RWPE2 (cell line): ENCODE measurements around the gene ZNF775.

Experiments used
- ATAC-seq: fragments of 200-7000 bp; cut with Tn5 transposase; 3 replicates; pipeline ENCODE4 v1.9.1; 2021; ENCODE audit warnings: low read depth
- DNase-seq: peaks from one replicate; pipeline ENCODE4 v3.0.0-alpha.2; 2020; ENCODE audit warnings: low spot score
- H3K27ac ChIP-seq: fragments of 450-650 bp; 2 replicates; pipeline ENCODE4 v1.5.1; 2017; ENCODE audit warnings: mild to moderate bottlenecking; ENCODE audit not compliant: poor library complexity, severe bottlenecking
- H3K27me3 ChIP-seq: fragments of 250-450 bp; sonication (Bioruptor Pico); 2 replicates; pipeline ENCODE4 v1.5.1; 2021; ENCODE audit warnings: mild to moderate bottlenecking, moderate library complexity; ENCODE audit not compliant: insufficient read depth, poor library complexity, severe bottlenecking
- H3K36me3 ChIP-seq: fragments of 250-450 bp; sonication (Bioruptor Pico); 2 replicates; pipeline ENCODE4 v1.5.1; 2020; ENCODE audit warnings: low read depth, mild to moderate bottlenecking, moderate library complexity
- H3K4me1 ChIP-seq: fragments of 250-450 bp; sonication (Bioruptor Pico); 2 replicates; pipeline ENCODE4 v1.5.1; 2021; ENCODE audit warnings: mild to moderate bottlenecking, moderate library complexity; ENCODE audit not compliant: insufficient read depth, poor library complexity, severe bottlenecking
- H3K4me3 ChIP-seq: fragments of 250-450 bp; sonication (Bioruptor Pico); 2 replicates; pipeline ENCODE4 v1.5.1; 2021; ENCODE audit warnings: mild to moderate bottlenecking, moderate library complexity; ENCODE audit not compliant: severe bottlenecking
- H3K9me3 ChIP-seq: fragments of 250-450 bp; sonication (Bioruptor Pico); 2 replicates; pipeline ENCODE4 v1.5.1; 2021; ENCODE audit warnings: mild to moderate bottlenecking, moderate library complexity; ENCODE audit not compliant: severe bottlenecking
- CTCF ChIP-seq: fragments of 450-650 bp; IDR thresholded peaks from one replicate; pipeline ENCODE4 v1.5.1; 2017; ENCODE audit warnings: mild to moderate bottlenecking, moderate library complexity; ENCODE audit not compliant: poor library complexity, severe bottlenecking

Gene ZNF775

GRCh38 chr7:150381785-150382122 is 2.6 kb downstream of the ZNF775 start:
- no peak overlapping the region for H3K4me3 ChIP-seq
- no peaks in the 10 kb centered on the region for H3K9me3 ChIP-seq
- H3K36me3 ChIP-seq: peaks cover 6% of the 10 kb centered on the region; the same call in 1 of the 2 replicates
- TF ChIP-seq CTCF: no peak
- peaks cover 11% of the 10 kb centered on the region for H3K4me1 ChIP-seq
- DNase-seq (no peak), ATAC-seq (no peak)
- no peak overlapping the region for H3K27ac ChIP-seq
- no peaks in the 10 kb centered on the region for H3K27me3 ChIP-seq

- no peak overlapping the region for H3K27ac ChIP-seq
- H3K4me3 ChIP-seq: no peak overlapping the region
- H3K9me3 ChIP-seq: no peaks in the 10 kb centered on the region
- no peak for ATAC-seq
- peaks cover 11% of the 10 kb centered on the region for H3K4me1 ChIP-seq
- no peak for DNase-seq
- peaks cover 6% of the 10 kb centered on the region; the same call in 1 of the 2 replicates for H3K36me3 ChIP-seq
- TF ChIP-seq CTCF: no peak
- H3K27me3 ChIP-seq: no peaks in the 10 kb centered on the region
These were observed 3.2 kb downstream of the ZNF775 start for GRCh38 chr7:150382123-150382843.

GRCh38 chr7:150382844-150383225 is 3.7 kb downstream of the ZNF775 start:
- no peak for TF ChIP-seq CTCF
- Histone ChIP-seq H3K36me3 (peaks cover 6% of the 10 kb centered on the region; the same call in 1 of the 2 replicates), H3K4me3 (no peak overlapping the region), H3K27ac (no peak overlapping the region), H3K9me3 (no peaks in the 10 kb centered on the region), H3K27me3 (no peaks in the 10 kb centered on the region), H3K4me1 (peaks cover 11% of the 10 kb centered on the region)
- ATAC-seq: no peak
- no peak for DNase-seq

GRCh38 chr7:150383710-150384397 is 4.7 kb downstream of the ZNF775 start:
- Histone ChIP-seq H3K4me1 (peaks cover 11% of the 10 kb centered on the region), H3K4me3 (no peak overlapping the region), H3K27ac (no peak overlapping the region), H3K36me3 (peaks cover 10% of the 10 kb centered on the region; the same call in 1 of the 2 replicates), H3K9me3 (no peaks in the 10 kb centered on the region), H3K27me3 (no peaks in the 10 kb centered on the region)
- no peak for TF ChIP-seq CTCF
- ATAC-seq: no peak
- no peak for DNase-seq
